ENCODE data around the gene PEX5.

Gene PEX5

GRCh38 chr12:7154901-7155470 lies 34.5 kb upstream of the PEX5 start:
- H3K9me3 Mint-ChIP-seq = no peaks in the 10 kb centered on the region
- H3K36me3 Mint-ChIP-seq = peaks cover 63% of the 10 kb centered on the region
- no peak overlapping the region for H3K27ac Mint-ChIP-seq
- peaks cover 14% of the 10 kb centered on the region for H3K4me1 Mint-ChIP-seq
- ATAC-seq (no peak), DNase-seq (ENCODE audit: low spot score in 2 of 2) (no peak)
- H3K4me3 Mint-ChIP-seq = no peak overlapping the region

GRCh38 chr12:7155471-7156034 lies 33.9 kb upstream of the PEX5 start:
- no peak overlapping the region for H3K27ac Mint-ChIP-seq

GRCh38 chr12:7156259-7157197 lies 33.0 kb upstream of the PEX5 start:
- H3K36me3 Mint-ChIP-seq = peaks cover 57% of the 10 kb centered on the region
- H3K4me3 Mint-ChIP-seq = no peak overlapping the region
- peak overlapping the region; percentile 83 for H3K27ac Mint-ChIP-seq
- no peak for ATAC-seq
- DNase-seq (ENCODE audit: low spot score in 2 of 2) = no peak
- no peaks in the 10 kb centered on the region for H3K9me3 Mint-ChIP-seq
- H3K4me1 Mint-ChIP-seq = peaks cover 21% of the 10 kb centered on the region

More at GRCh38 chr12:7155471-7156034, 33.9 kb upstream of the PEX5 start:
- H3K36me3 Mint-ChIP-seq = peaks cover 63% of the 10 kb centered on the region
- H3K4me3 Mint-ChIP-seq = no peak overlapping the region
- H3K9me3 Mint-ChIP-seq = no peaks in the 10 kb centered on the region
- DNase-seq (ENCODE audit: low spot score in 2 of 2) = no peak
- H3K4me1 Mint-ChIP-seq = peaks cover 19% of the 10 kb centered on the region
- no peak for ATAC-seq

DNA sequence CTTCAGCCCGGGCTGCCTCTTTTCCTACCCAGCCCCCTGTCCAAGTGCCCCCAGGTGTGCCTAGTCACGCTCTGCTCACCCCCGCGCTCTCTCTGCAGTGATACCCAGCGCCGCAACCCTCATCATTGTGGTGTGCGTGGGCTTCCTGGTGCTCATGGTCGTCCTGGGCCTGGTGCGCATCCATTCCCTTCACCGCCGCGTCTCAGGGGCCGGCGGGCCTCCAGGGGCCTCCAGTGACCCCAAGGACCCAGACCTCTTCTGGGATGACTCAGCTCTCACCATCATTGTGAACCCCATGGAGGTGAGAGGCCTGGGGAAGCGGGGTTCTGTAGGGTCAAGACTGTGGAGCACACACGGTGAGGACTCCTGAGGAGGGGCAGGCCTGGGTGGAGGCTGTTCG lies 32.1 kb upstream of the PEX5 start:
- H3K27ac Mint-ChIP-seq = peak overlapping the region; percentile 83
- no peak overlapping the region for H3K4me3 Mint-ChIP-seq
- no peak for ATAC-seq
- H3K9me3 Mint-ChIP-seq = no peaks in the 10 kb centered on the region
- DNase-seq (ENCODE audit: low spot score in 2 of 2) = no peak
- peaks cover 23% of the 10 kb centered on the region for H3K4me1 Mint-ChIP-seq
- peaks cover 49% of the 10 kb centered on the region for H3K36me3 Mint-ChIP-seq

DNA sequence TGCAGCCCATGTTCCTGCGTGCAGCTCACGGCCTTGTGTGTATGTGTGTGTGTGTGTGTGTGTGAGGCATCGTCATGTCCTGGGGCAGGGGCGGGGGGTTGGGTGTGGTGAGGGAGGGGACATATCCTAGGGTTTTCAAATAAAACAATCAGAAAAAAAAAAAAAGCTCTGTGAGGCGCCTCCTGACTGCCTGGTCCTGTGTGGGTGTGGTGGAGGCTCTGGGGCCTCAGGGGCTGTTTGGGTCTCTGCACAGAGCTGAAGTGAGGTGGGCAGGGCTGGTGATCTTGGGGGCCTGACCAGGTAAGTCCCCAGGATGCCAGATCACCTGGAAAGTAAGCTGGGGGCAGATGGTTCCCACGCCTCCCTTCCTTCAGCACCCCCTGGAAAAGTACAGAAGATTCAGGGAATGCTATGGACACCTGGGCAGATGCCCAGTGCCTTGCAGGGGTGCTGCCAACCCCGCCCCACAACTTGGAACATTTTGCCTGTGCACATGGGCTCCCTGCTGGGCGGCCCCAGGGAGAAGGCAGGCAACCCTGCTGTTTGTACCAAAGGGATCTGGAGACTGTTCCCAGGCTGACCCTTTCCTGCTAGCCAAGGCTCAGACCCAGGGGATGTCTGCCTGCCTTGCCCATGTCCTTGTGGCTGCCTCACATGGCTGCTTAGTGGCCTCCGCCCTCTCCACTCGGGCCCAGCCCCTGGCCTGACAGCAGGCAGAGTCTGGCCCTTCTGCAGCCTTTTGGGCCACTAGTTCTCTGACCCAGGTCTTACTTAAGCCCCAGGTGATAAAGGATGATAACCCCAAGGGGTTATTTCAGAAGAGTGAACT lies 30.5 kb upstream of the PEX5 start:
- no peak for ATAC-seq
- Mint-ChIP-seq H3K36me3 (peaks cover 33% of the 10 kb centered on the region), H3K27ac (no peak overlapping the region), H3K4me3 (no peak overlapping the region), H3K4me1 (peaks cover 33% of the 10 kb centered on the region), H3K9me3 (no peaks in the 10 kb centered on the region)
- DNase-seq (ENCODE audit: low spot score in 2 of 2) = no peak

- H3K4me1 Mint-ChIP-seq = peaks cover 33% of the 10 kb centered on the region
- ATAC-seq = no peak
Measured at GRCh38 chr12:7160183-7160582, 29.3 kb upstream of the PEX5 start.

GRCh38 chr12:7161327-7161726 lies 28.2 kb upstream of the PEX5 start:
- Mint-ChIP-seq H3K27ac (no peak overlapping the region), H3K36me3 (peaks cover 17% of the 10 kb centered on the region), H3K4me3 (no peak overlapping the region), H3K4me1 (peaks cover 33% of the 10 kb centered on the region), H3K9me3 (no peaks in the 10 kb centered on the region)
- ATAC-seq (no peak), DNase-seq (ENCODE audit: low spot score in 2 of 2) (no peak)

More at GRCh38 chr12:7160183-7160582, 29.3 kb upstream of the PEX5 start:
- H3K27ac Mint-ChIP-seq = peak overlapping the region; percentile 49
- no peaks in the 10 kb centered on the region for H3K9me3 Mint-ChIP-seq
- no peak overlapping the region for H3K4me3 Mint-ChIP-seq
- no peak for DNase-seq (ENCODE audit: low spot score in 2 of 2)
- H3K36me3 Mint-ChIP-seq = peaks cover 21% of the 10 kb centered on the region

DNA sequence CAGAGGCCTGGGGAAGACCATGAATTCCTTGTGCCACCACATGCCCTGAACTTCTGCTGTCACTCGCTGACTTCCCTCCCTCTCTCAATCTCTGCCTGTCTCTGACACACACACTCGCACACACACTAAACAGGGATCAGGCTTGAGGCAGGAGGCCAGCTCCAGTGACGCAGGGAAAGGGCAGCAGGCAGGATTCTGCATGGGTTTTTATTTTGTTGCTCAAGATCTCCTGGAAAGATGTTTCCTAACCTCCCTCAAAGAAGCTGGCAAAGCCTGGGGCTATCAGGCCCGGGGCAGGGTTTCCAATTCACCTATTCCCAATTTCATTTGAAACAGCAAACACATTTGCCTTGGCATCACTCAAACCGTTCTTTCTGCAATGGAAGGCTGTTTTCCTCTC lies 27.7 kb upstream of the PEX5 start:
- no peak overlapping the region for H3K27ac Mint-ChIP-seq
- DNase-seq (ENCODE audit: low spot score in 2 of 2) (no peak), ATAC-seq (no peak)
- H3K4me3 Mint-ChIP-seq = no peak overlapping the region
- H3K9me3 Mint-ChIP-seq = no peaks in the 10 kb centered on the region
- H3K36me3 Mint-ChIP-seq = peaks cover 17% of the 10 kb centered on the region
- peaks cover 33% of the 10 kb centered on the region for H3K4me1 Mint-ChIP-seq

- peak overlapping the region; percentile 50 for H3K4me3 Mint-ChIP-seq
- peak; percentile 59 for ATAC-seq
- H3K4me1 Mint-ChIP-seq = peaks cover 27% of the 10 kb centered on the region
- no peak overlapping the region for H3K27ac Mint-ChIP-seq
- no peaks in the 10 kb centered on the region for H3K9me3 Mint-ChIP-seq
- H3K36me3 Mint-ChIP-seq = peaks cover 13% of the 10 kb centered on the region
- no peak for DNase-seq (ENCODE audit: low spot score in 2 of 2)
Measured at GRCh38 chr12:7162691-7163114, 26.8 kb upstream of the PEX5 start.

DNA sequence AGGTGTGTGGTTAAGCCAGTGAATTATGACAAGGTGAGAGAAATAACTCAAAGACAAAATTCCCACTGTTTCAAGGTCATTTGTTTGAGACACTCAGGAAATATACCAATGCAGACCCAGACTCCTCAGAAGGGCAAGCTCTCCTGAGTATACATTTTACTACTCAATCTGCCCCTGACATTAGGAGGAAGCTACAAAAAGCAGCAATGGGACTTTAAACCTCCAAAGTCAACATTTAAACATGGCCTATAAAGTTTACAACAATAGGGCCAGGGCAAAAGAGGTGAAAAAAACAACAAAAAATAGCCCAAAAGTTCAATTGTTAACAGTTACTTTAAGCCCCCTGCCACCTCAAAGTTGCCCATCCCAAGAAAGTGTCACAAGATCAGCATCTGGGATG lies 19.5 kb upstream of the PEX5 start:
- Mint-ChIP-seq H3K9me3 (peaks cover 7% of the 10 kb centered on the region), H3K4me3 (no peak overlapping the region), H3K27ac (no peak overlapping the region), H3K36me3 (no peaks in the 10 kb centered on the region), H3K4me1 (no peaks in the 10 kb centered on the region)
- ATAC-seq (no peak), DNase-seq (ENCODE audit: low spot score in 2 of 2) (no peak)

- Mint-ChIP-seq H3K27ac (no peak overlapping the region), H3K36me3 (no peaks in the 10 kb centered on the region), H3K9me3 (peaks cover 7% of the 10 kb centered on the region), H3K4me3 (no peak overlapping the region), H3K4me1 (no peaks in the 10 kb centered on the region)
- ATAC-seq = no peak
- DNase-seq (ENCODE audit: low spot score in 2 of 2) = no peak
Measured at GRCh38 chr12:7171854-7172253, 17.6 kb upstream of the PEX5 start.

- Mint-ChIP-seq H3K4me3 (no peak overlapping the region), H3K27ac (no peak overlapping the region), H3K36me3 (no peaks in the 10 kb centered on the region)
Measured at GRCh38 chr12:7175493-7175892, 14.0 kb upstream of the PEX5 start.

GRCh38 chr12:7176595-7176994 lies 12.9 kb upstream of the PEX5 start:
- no peak for ATAC-seq
- Mint-ChIP-seq H3K36me3 (no peaks in the 10 kb centered on the region), H3K4me1 (no peaks in the 10 kb centered on the region), H3K4me3 (no peak overlapping the region), H3K27ac (no peak overlapping the region), H3K9me3 (peaks cover 3% of the 10 kb centered on the region)
- DNase-seq (ENCODE audit: low spot score in 2 of 2) = no peak

More at GRCh38 chr12:7175493-7175892, 14.0 kb upstream of the PEX5 start:
- ATAC-seq (no peak), DNase-seq (ENCODE audit: low spot score in 2 of 2) (no peak)
- H3K9me3 Mint-ChIP-seq = peaks cover 3% of the 10 kb centered on the region
- no peaks in the 10 kb centered on the region for H3K4me1 Mint-ChIP-seq

- Mint-ChIP-seq H3K9me3 (no peaks in the 10 kb centered on the region), H3K36me3 (no peaks in the 10 kb centered on the region), H3K4me3 (no peak overlapping the region), H3K27ac (no peak overlapping the region), H3K4me1 (no peaks in the 10 kb centered on the region)
- no peak for ATAC-seq
- DNase-seq (ENCODE audit: low spot score in 2 of 2) = no peak
Measured at GRCh38 chr12:7178481-7178880, 11.0 kb upstream of the PEX5 start.

DNA sequence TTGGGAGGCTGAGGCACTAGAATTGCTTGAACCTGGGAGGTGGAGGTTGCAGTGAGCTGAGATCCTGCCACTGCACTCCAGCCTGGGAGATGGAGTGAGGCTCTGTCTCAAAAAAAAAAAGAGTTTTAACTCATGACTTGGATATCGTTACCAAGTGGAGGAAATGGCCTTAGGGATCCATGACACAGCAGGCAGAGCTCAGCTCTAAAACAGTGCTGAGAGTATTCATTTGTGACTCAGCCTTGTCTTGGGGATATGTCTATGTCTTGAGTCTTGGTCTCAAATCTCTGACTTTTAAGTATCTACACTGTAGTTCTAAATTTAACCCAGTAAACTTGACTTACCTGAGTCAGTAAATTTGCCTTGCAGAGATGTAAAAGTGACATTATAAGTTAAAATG lies 8.8 kb upstream of the PEX5 start:
- Mint-ChIP-seq H3K4me1 (no peaks in the 10 kb centered on the region), H3K36me3 (no peaks in the 10 kb centered on the region), H3K9me3 (no peaks in the 10 kb centered on the region), H3K27ac (no peak overlapping the region), H3K4me3 (no peak overlapping the region)
- no peak for DNase-seq (ENCODE audit: low spot score in 2 of 2)
- no peak for ATAC-seq

Measured in stimulated activated effector memory CD8-positive, alpha-beta T cell treated with anti-CD3 and anti-CD28 coated beads, Interleukin-12 subunit alpha, Interleukin-12 subunit beta, amount 100 ng/mL, for 72 hours (primary cell).